Endometrial microvascular endothelial cells (primary cell): ENCODE measurements around the gene KDM4C. TPM values are rescaled to one million over a fixed set of nuclear protein-coding genes. Genes with fewer than 3 reads are reported as not detected.

Source experiments
- in situ Hi-C: cut with HindIII; loops from 2 replicates; pipeline ENCODE4 v1.10.0; 2017; ENCODE audit warnings: low sequenced_read_pairs, low pct_unique_long_range_greater_than_20kb; ENCODE audit errors: inconsistent ontology term
- total RNA-seq: library from RNA; depleted of rRNA; stranded (reverse); fragments of >200 nt; gene quantifications from one replicate; pipeline ENCODE4 v1.2.3, GENCODE V29; 2015; ENCODE audit errors: inconsistent ontology term

The KDM4C gene
- total RNA-seq, 1 donor from 2014 or later, result 31.8 TPM

- in situ Hi-C loops, result no loop called here
These were observed 437.8 kb downstream of the KDM4C start for GRCh38 chr9:7195526-7195925.

GRCh38 chr9:7196467-7196866 is 438.7 kb downstream of the KDM4C start:
- in situ Hi-C loops, result no loop called here

- in situ Hi-C loops, result no loop called here
These were observed 443.4 kb downstream of the KDM4C start for GRCh38 chr9:7201196-7201595.

GRCh38 chr9:7205806-7206205 is 448.0 kb downstream of the KDM4C start:
- in situ Hi-C loops, result no loop called here

- in situ Hi-C loops, result no loop called here
These were observed 448.5 kb downstream of the KDM4C start for GRCh38 chr9:7206221-7206758.

GRCh38 chr9:7209016-7209715 is 451.4 kb downstream of the KDM4C start:
- in situ Hi-C loops, result no loop called here

- in situ Hi-C loops, result no loop called here
These were observed 452.2 kb downstream of the KDM4C start for GRCh38 chr9:7209990-7210389.

GRCh38 chr9:7210854-7211637 is 453.3 kb downstream of the KDM4C start:
- in situ Hi-C loops, result no loop called here

GRCh38 chr9:7211657-7212056 is 453.9 kb downstream of the KDM4C start:
- in situ Hi-C loops, result no loop called here

GRCh38 chr9:7212101-7212500 is 454.3 kb downstream of the KDM4C start:
- in situ Hi-C loops, result no loop called here

GRCh38 chr9:7216004-7216841 is 458.4 kb downstream of the KDM4C start:
- in situ Hi-C loops, result no loop called here

GRCh38 chr9:7223981-7224380 is 466.2 kb downstream of the KDM4C start:
- in situ Hi-C loops, result no loop called here

Other genes starting within 250 kb of the KDM4C start
- 1.0 TPM for gene GLDC, start 112.2 kb upstream of the KDM4C start, total RNA-seq